Astrocyte (in vitro differentiated cells and primary cell): ENCODE results near the gene LIX1L. TPM values are rescaled to one million over a fixed set of nuclear protein-coding genes. Genes with fewer than 3 reads are reported as not detected.
A peak's percentile ranks its signal among the peaks of the same experiment; 100 is the strongest.

Experiments used
- DNase-seq: peaks from one replicate; pipeline ENCODE4 v3.0.0-alpha.2; 2010; ENCODE audit warnings: low read depth
- FAIRE-seq: peaks from 2 replicates; lab custom pipeline; 2011; peaks lifted over from hg19 to GRCh38; lab: Jason Lieb, UNC
- H2AFZ ChIP-seq: 2 replicates; pipeline ENCODE4 v1.6.0; 2012; ENCODE audit warnings: low read depth, low read length, inconsistent platforms
- H3K27ac ChIP-seq: 2 replicates; pipeline ENCODE4 v1.5.1; 2011; ENCODE audit warnings: low read depth, low read length, inconsistent platforms
- H3K27me3 ChIP-seq: 2 replicates; pipeline ENCODE4 v1.6.0; 2011; ENCODE audit warnings: low read length, inconsistent platforms; ENCODE audit not compliant: insufficient read depth
- H3K36me3 ChIP-seq: 2 replicates; pipeline ENCODE4 v1.5.1; 2011; ENCODE audit warnings: low read length, inconsistent platforms; ENCODE audit not compliant: insufficient read depth
- H3K4me1 ChIP-seq: 2 replicates; pipeline ENCODE4 v1.5.1; 2011; ENCODE audit warnings: low read length, inconsistent platforms; ENCODE audit not compliant: insufficient read depth
- H3K4me2 ChIP-seq: 2 replicates; pipeline ENCODE4 v1.6.0; 2012; ENCODE audit warnings: low read length, inconsistent platforms
- H3K4me3 ChIP-seq: 2 replicates; pipeline ENCODE4 v1.5.1; 2011; ENCODE audit warnings: low read depth, mild to moderate bottlenecking, low read length, inconsistent platforms; ENCODE audit not compliant: insufficient read depth
- H3K79me2 ChIP-seq: 2 replicates; pipeline ENCODE4 v1.6.0; 2012; ENCODE audit warnings: mild to moderate bottlenecking, low read length, inconsistent platforms; ENCODE audit not compliant: insufficient read depth
- H3K9ac ChIP-seq: 2 replicates; pipeline ENCODE4 v1.6.0; 2012; ENCODE audit warnings: mild to moderate bottlenecking, low read length, inconsistent platforms
- H3K9me3 ChIP-seq: 2 replicates; pipeline ENCODE4 v1.5.1; 2012; ENCODE audit warnings: low read depth, mild to moderate bottlenecking, low read length, inconsistent platforms; ENCODE audit not compliant: insufficient read depth
- H4K20me1 ChIP-seq: 2 replicates; pipeline ENCODE4 v1.6.0; 2012; ENCODE audit warnings: low read length, inconsistent platforms; ENCODE audit not compliant: insufficient read depth
- H3K27ac Mint-ChIP-seq: one replicate; pipeline ENCODE4 v1.8.0; 2021; ENCODE audit warnings: mild to moderate bottlenecking, mixed read lengths; ENCODE audit not compliant: unreplicated experiment
- H3K27me3 Mint-ChIP-seq: one replicate; pipeline ENCODE4 v1.8.0; 2021; ENCODE audit warnings: low read depth, mixed read lengths; ENCODE audit not compliant: unreplicated experiment
- H3K36me3 Mint-ChIP-seq: one replicate; pipeline ENCODE4 v1.8.0; 2021; ENCODE audit warnings: low read depth, mixed read lengths; ENCODE audit not compliant: unreplicated experiment
- H3K4me1 Mint-ChIP-seq: one replicate; pipeline ENCODE4 v1.8.0; 2021; ENCODE audit warnings: low read depth, mixed read lengths; ENCODE audit not compliant: unreplicated experiment
- H3K4me3 Mint-ChIP-seq: one replicate; pipeline ENCODE4 v1.8.0; 2021; ENCODE audit warnings: mild to moderate bottlenecking, moderate library complexity, mixed read lengths; ENCODE audit not compliant: unreplicated experiment
- H3K9me3 Mint-ChIP-seq: one replicate; pipeline ENCODE4 v1.8.0; 2021; ENCODE audit warnings: mild to moderate bottlenecking, mixed read lengths; ENCODE audit not compliant: unreplicated experiment
- CTCF ChIP-seq: IDR thresholded peaks from 2 replicates; pipeline ENCODE4 v1.5.1; 2011; ENCODE audit warnings: low read depth, mild to moderate bottlenecking, inconsistent platforms, low read length, moderate library complexity; ENCODE audit not compliant: insufficient read depth
- EZH2 ChIP-seq: IDR thresholded peaks from 2 replicates; pipeline ENCODE4 v1.6.1; 2012; ENCODE audit warnings: mild to moderate bottlenecking, low read length, inconsistent platforms; ENCODE audit not compliant: insufficient read depth
- total RNA-seq: library from RNA; stranded (reverse); gene quantifications from 2 replicates; pipeline ENCODE4 v1.2.1, GENCODE V29; 2021

Gene LIX1L
- total RNA-seq, 1 donor from 2014 or later = 37.2 TPM

- no peaks in the 10 kb centered on the region for H3K27me3 ChIP-seq
These were observed 27.3 kb upstream of the LIX1L start for GRCh38 chr1:145985129-145985501.

GRCh38 chr1:145983960-145984830 lies 26.4 kb upstream of the LIX1L start:
- TF ChIP-seq EZH2 (no peak), CTCF (no peak)
- H3K79me2 ChIP-seq = no peaks in the 10 kb centered on the region
- no peaks in the 10 kb centered on the region for H3K27me3 Mint-ChIP-seq
- H3K9ac ChIP-seq = no peak overlapping the region
- H3K36me3 Mint-ChIP-seq = no peaks in the 10 kb centered on the region
- H3K36me3 ChIP-seq = no peaks in the 10 kb centered on the region
- no peaks in the 10 kb centered on the region for H3K9me3 ChIP-seq
- no peak overlapping the region for H3K4me3 Mint-ChIP-seq
- no peaks in the 10 kb centered on the region for H3K27me3 ChIP-seq
- H2AFZ ChIP-seq = no peak overlapping the region
- H4K20me1 ChIP-seq = no peaks in the 10 kb centered on the region
- no peaks in the 10 kb centered on the region for H3K9me3 Mint-ChIP-seq
- FAIRE-seq (no peak), DNase-seq (no peak)
- peaks cover 24% of the 10 kb centered on the region for H3K4me1 ChIP-seq
- no peak overlapping the region for H3K4me3 ChIP-seq
- no peak overlapping the region for H3K4me2 ChIP-seq
- H3K27ac Mint-ChIP-seq = no peak overlapping the region
- H3K27ac ChIP-seq = no peak overlapping the region
- peaks cover 22% of the 10 kb centered on the region for H3K4me1 Mint-ChIP-seq

More at GRCh38 chr1:145985129-145985501, 27.3 kb upstream of the LIX1L start:
- DNase-seq = no peak
- Histone ChIP-seq H3K79me2 (no peaks in the 10 kb centered on the region), H3K4me1 (peaks cover 16% of the 10 kb centered on the region), H3K4me2 (peak overlapping the region; percentile 50), H3K27ac (no peak overlapping the region), H4K20me1 (no peaks in the 10 kb centered on the region), H3K4me3 (no peak overlapping the region), H3K9me3 (no peaks in the 10 kb centered on the region), H2AFZ (peak overlapping the region; percentile 62), H3K9ac (no peak overlapping the region), H3K36me3 (no peaks in the 10 kb centered on the region)
- TF ChIP-seq EZH2 (no peak), CTCF (no peak)
- Mint-ChIP-seq H3K9me3 (no peaks in the 10 kb centered on the region), H3K36me3 (no peaks in the 10 kb centered on the region), H3K4me3 (peak overlapping the region; percentile 75), H3K4me1 (peaks cover 22% of the 10 kb centered on the region), H3K27me3 (no peaks in the 10 kb centered on the region), H3K27ac (peak overlapping the region; percentile 80)
- no peak for FAIRE-seq

DNA sequence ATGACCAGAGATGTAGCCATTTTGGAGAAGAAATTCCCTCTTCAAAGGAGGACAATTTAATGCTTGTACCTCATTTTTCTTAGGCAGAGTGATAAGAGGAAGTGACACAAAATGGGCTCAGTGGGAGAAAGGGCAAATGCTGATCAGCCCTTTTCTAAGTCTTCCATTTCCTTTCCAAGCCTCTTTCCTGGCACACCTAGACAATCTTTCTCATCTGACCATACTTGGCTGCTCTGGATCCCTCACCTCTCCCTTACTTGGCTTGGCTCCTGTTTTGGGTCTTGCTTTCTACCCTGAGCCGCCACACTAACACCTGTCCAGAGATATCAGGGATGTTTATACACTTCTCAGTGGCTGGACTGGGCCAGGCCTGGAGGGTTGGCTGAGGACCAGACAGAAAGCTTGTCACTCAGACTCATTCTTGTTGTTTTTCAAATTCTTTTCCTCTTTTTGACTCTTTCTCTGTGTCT lies 25.4 kb upstream of the LIX1L start:
- Histone ChIP-seq H3K27me3 (no peaks in the 10 kb centered on the region), H3K27ac (no peak overlapping the region), H3K4me3 (no peak overlapping the region), H3K36me3 (no peaks in the 10 kb centered on the region), H3K9me3 (no peaks in the 10 kb centered on the region), H3K4me2 (no peak overlapping the region), H3K9ac (no peak overlapping the region), H4K20me1 (no peaks in the 10 kb centered on the region), H2AFZ (no peak overlapping the region), H3K4me1 (peaks cover 33% of the 10 kb centered on the region), H3K79me2 (no peaks in the 10 kb centered on the region)
- peaks cover 22% of the 10 kb centered on the region for H3K4me1 Mint-ChIP-seq
- no peaks in the 10 kb centered on the region for H3K27me3 Mint-ChIP-seq
- DNase-seq (no peak), FAIRE-seq (no peak)
- no peak overlapping the region for H3K4me3 Mint-ChIP-seq
- H3K9me3 Mint-ChIP-seq = no peaks in the 10 kb centered on the region
- H3K36me3 Mint-ChIP-seq = no peaks in the 10 kb centered on the region
- no peak overlapping the region for H3K27ac Mint-ChIP-seq
- TF ChIP-seq EZH2 (no peak), CTCF (no peak)
